Esophagus muscularis mucosa (tissue), 4 donors: ENCODE results near the gene VAPB. TPM values are rescaled to one million over a fixed set of nuclear protein-coding genes. Genes with fewer than 3 reads are reported as not detected.

ENCODE experiments used
- DNase-seq: peaks from one replicate; pipeline ENCODE4 v3.0.0-alpha.2; 2017; ENCODE audit errors: extremely low spot score
- H3K27ac ChIP-seq, 4 donors: fragments of 200-600 bp; sonication (generic); replicated peaks in 1 of 4; 1 replicate in 3 of 4; 2 replicates in 1 of 4; pipeline ENCODE4 v1.5.1; 2016 to 2019; ENCODE audit warnings: mild to moderate bottlenecking in 1 of 4
- H3K27me3 ChIP-seq, 4 donors: fragments of 200-600 bp; sonication (generic); one replicate each; pipeline versions ENCODE4 v1.5.1 to v1.6.0; 2016 to 2019
- H3K36me3 ChIP-seq, 4 donors: fragments of 200-600 bp; sonication (generic); one replicate each; pipeline ENCODE4 v1.5.1; 2016 to 2019
- H3K4me1 ChIP-seq, 4 donors: fragments of 200-600 bp; sonication (generic); one replicate each; pipeline ENCODE4 v1.5.1; 2016 to 2019
- H3K4me3 ChIP-seq, 4 donors: fragments of 200-600 bp; sonication (generic); 1 replicate in 2 of 4; 2 replicates in 2 of 4; pipeline ENCODE4 v1.5.1; 2016 to 2019; ENCODE audit warnings: mild to moderate bottlenecking in 4 of 4, moderate library complexity in 1 of 4
- H3K9me3 ChIP-seq, 4 donors: fragments of 200-600 bp; sonication (generic); 1 replicate in 3 of 4; 2 replicates in 1 of 4; pipeline ENCODE4 v1.5.1; 2016 to 2019
- EP300 ChIP-seq: sonication (generic); formaldehyde crosslinking; IDR thresholded peaks from one replicate; pipeline ENCODE4 v1.6.1; 2017; ENCODE audit warnings: antibody characterized with exemption
- POLR2A ChIP-seq: fragments of 450-650 bp; IDR thresholded peaks from one replicate; pipeline ENCODE4 v1.6.1; 2017; ENCODE audit warnings: antibody characterized with exemption, moderate library complexity, mild to moderate bottlenecking, low read depth
- POLR2AphosphoS5 ChIP-seq, 2 donors: sonication (generic); formaldehyde crosslinking; IDR thresholded peaks; one replicate each; pipeline ENCODE4 v1.6.1; 2017; ENCODE audit warnings: antibody characterized with exemption in 2 of 2
- WGBS: methylation state at CpG from one replicate; pipeline ENCODE4 v1.1.5; 2018; 5-methylcytosine and 5-hydroxymethylcytosine counted together
- intact Hi-C: fragments of 100-400 bp; cut with DNase I; formaldehyde crosslinking; loops from one replicate; pipeline ENCODE4 v1.15.1; 2023
- total RNA-seq, 4 donors: library from RNA; depleted of rRNA; stranded (reverse); fragments of >200 nt; gene quantifications; one replicate each; pipeline versions ENCODE4 v1.1.0 to v1.2.1, GENCODE V29; 2016
- TF ChIP-seq, protein P1 (sequence below), 3 experiments: fragments of 200-600 bp in 2 of 3; fragments of 450-650 bp in 1 of 3; sonication (generic) in 2 of 3; IDR thresholded peaks; one replicate each; pipeline ENCODE4 v1.5.1; 2017 to 2019; ENCODE audit warnings: antibody characterized with exemption in 3 of 3, mild to moderate bottlenecking in 2 of 3, moderate library complexity in 1 of 3

Gene VAPB
- total RNA-seq, 4 donors from 2014 or later = 24.9 to 39.0 (median 28.3) TPM

DNA sequence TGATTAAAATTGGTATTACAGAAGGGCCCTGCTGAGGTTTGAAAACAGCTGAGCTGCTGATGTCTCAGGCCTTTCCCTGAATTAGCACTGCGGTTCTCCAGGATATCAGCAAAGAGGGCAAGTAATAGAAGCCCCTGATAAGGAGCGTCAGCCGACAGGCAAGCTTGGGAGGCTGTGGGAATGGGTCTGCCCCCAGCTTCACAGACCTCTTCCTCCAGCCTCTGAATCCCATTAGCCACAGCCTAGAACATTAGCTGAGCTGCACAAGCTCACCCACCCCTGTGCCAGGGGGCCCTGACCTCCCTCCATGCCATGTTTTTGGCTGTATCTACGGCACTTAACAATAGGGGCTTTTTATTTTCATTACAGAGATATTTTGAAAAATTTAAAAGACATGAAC, 59.9 kb downstream of the VAPB start:
- Histone ChIP-seq H3K4me1 (peaks cover 0 to 25% (median 16%) of the 10 kb centered on the region in 4 donors), H3K27me3 (no peaks in the 10 kb centered on the region), H3K36me3 (peaks cover 8 to 49% (median 29%) of the 10 kb centered on the region in 4 donors), H3K9me3 (no peaks in the 10 kb centered on the region), H3K27ac (no peak overlapping the region), H3K4me3 (no peak overlapping the region)
- DNase-seq = no peak
- TF ChIP-seq EP300 = no peak
- no peak for TF ChIP-seq POLR2A
- TF ChIP-seq, protein P1, sequence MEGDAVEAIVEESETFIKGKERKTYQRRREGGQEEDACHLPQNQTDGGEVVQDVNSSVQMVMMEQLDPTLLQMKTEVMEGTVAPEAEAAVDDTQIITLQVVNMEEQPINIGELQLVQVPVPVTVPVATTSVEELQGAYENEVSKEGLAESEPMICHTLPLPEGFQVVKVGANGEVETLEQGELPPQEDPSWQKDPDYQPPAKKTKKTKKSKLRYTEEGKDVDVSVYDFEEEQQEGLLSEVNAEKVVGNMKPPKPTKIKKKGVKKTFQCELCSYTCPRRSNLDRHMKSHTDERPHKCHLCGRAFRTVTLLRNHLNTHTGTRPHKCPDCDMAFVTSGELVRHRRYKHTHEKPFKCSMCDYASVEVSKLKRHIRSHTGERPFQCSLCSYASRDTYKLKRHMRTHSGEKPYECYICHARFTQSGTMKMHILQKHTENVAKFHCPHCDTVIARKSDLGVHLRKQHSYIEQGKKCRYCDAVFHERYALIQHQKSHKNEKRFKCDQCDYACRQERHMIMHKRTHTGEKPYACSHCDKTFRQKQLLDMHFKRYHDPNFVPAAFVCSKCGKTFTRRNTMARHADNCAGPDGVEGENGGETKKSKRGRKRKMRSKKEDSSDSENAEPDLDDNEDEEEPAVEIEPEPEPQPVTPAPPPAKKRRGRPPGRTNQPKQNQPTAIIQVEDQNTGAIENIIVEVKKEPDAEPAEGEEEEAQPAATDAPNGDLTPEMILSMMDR (IDR thresholded peaks at IDR 0.05) = no peak
- TF ChIP-seq POLR2AphosphoS5 (IDR thresholded peaks at IDR 0.05) = no peak
- intact Hi-C loops = loop anchor here (2.0 kb wide), 1 partner anchor 212 kb away; no protein-coding TSS in a partner anchor
- WGBS = 96% methylated on average over 4 of the region's 4 CpGs

DNA sequence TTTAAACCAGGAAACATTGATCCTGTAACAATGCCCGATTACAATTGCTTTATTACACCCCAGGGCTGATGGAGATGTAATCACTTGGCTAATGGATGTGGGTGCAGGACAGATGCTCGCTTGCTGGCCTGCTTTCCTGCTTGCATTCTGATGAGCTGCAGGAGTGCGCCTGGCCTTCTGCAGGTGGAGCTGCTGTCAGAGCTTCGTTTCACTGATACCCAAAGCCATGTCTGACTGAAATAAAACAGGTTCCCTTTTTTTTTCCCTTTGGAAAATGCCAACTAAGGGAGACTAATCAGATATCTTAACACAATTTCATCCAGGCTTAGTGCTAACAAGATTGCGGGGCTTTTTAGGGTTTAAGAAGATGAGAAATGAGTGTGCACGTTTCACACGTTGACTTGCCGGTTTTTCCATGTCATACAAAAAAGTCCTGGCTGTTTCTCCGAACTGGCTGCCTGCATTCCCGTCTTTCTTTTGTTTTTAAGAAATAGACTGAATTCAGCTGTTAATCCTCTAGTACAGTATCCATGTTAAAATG, 60.7 kb downstream of the VAPB start:
- H3K36me3 ChIP-seq = peaks cover 0 to 41% (median 21%) of the 10 kb centered on the region in 4 donors
- TF ChIP-seq POLR2AphosphoS5 (IDR thresholded peaks at IDR 0.05) = no peak
- no peak for TF ChIP-seq EP300
- TF ChIP-seq, protein P1 (IDR thresholded peaks at IDR 0.05) = no peak
- TF ChIP-seq POLR2A = no peak
- H3K27ac ChIP-seq = no peak overlapping the region
- no peaks in the 10 kb centered on the region for H3K27me3 ChIP-seq
- intact Hi-C loops = loop anchor here (2.0 kb wide), 1 partner anchor 213 kb away; no protein-coding TSS in a partner anchor
- no peaks in the 10 kb centered on the region for H3K9me3 ChIP-seq
- DNase-seq = no peak
- 53% methylated on average over 10 of the region's 10 CpGs for WGBS
- H3K4me3 ChIP-seq = no peak overlapping the region
- peaks cover 0 to 25% (median 16%) of the 10 kb centered on the region in 4 donors for H3K4me1 ChIP-seq

DNA sequence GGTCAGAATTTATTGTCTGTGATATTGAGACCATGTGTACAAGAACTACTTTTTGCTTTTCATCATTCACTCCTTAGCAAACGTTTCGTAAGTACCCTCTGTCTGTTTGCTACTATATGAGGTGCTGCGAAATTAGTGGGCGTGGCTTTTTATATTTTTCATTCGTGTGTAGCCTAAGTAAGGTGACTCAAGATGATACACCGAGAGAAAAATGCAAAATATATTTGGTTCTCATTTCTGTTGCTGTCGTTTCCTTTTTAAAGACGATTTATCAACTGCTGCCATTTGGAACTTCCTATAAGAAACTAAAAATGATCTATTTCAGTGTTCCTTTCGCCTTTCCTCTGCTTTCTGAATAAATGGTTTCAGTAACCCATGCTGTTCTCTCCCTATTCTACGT, 61.2 kb downstream of the VAPB start:
- Histone ChIP-seq H3K27me3 (no peaks in the 10 kb centered on the region), H3K4me1 (peaks cover 0 to 25% (median 16%) of the 10 kb centered on the region in 4 donors), H3K9me3 (no peaks in the 10 kb centered on the region), H3K36me3 (peaks cover 0 to 36% (median 17%) of the 10 kb centered on the region in 4 donors), H3K4me3 (no peak overlapping the region), H3K27ac (no peak overlapping the region)
- no peak for DNase-seq
- intact Hi-C loops = no loop called here
- TF ChIP-seq EP300 (no peak), POLR2AphosphoS5 (IDR thresholded peaks at IDR 0.05) (no peak), POLR2A (no peak)
- TF ChIP-seq, protein P1 (IDR thresholded peaks at IDR 0.05) = no peak
- 46% methylated on average over 10 of the region's 10 CpGs for WGBS

DNA sequence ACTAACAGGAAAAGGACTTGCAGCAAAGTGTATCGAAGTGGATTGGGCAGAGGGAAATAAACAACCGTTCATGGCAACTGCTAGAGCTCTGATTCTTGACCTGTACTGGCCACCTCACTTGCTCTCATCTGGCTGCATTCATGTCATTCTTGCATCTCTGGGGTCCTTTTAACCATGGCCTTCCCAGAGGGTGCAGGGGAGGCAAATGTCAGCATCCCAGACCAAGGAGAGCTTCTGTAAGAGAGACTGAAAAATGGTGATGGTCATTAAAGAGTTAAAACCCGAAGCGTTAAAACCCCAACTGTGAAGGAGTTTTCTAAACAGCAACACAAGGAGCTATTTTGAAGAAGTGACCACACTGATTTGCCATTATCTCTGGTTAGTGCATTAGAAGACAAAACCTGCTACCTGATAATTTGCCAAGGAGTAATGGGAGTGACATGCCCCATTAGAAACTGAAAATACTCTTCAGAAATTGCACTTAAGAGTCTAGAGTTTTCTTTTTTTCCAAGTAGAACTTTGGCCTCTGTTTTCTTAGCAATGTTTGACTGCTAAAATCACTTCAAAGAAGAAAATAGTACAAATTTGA, 63.7 kb downstream of the VAPB start:
- peaks cover 0 to 21% (median 9%) of the 10 kb centered on the region in 4 donors for H3K36me3 ChIP-seq
- no peak for DNase-seq
- H3K4me1 ChIP-seq = peaks cover 0 to 12% (median 9%) of the 10 kb centered on the region in 4 donors
- intact Hi-C loops = no loop called here
- no peaks in the 10 kb centered on the region for H3K9me3 ChIP-seq
- TF ChIP-seq, protein P1 (IDR thresholded peaks at IDR 0.05) = no peak
- 78% methylated on average over 4 of the region's 4 CpGs for WGBS
- H3K4me3 ChIP-seq = no peak overlapping the region
- no peak overlapping the region for H3K27ac ChIP-seq
- H3K27me3 ChIP-seq = no peaks in the 10 kb centered on the region
